ENCODE data around the gene NLRC5.

GRCh38 chr16:56995136-56995805 lies 5.9 kb downstream of the NLRC5 start:
- TF ChIP-seq CTCF (conservative IDR thresholded peaks at IDR 0.05) (no peak), EZH2 (IDR thresholded peaks at IDR 0.05; ENCODE audit: low read depth) (no peak)

Data from PC-9 (cell line).